GM19238 (cell line): ENCODE data around the gene METRN.

Experiments used
- DNase-seq: peaks from one replicate; pipeline ENCODE4 v3.0.0; 2011; ENCODE audit warnings: low spot score; ENCODE audit not compliant: insufficient read length

Gene METRN

GRCh38 chr16:756428-756827 is 41.5 kb downstream of the METRN start:
- no peak for DNase-seq

- DNase-seq = no peak
These were observed 44.4 kb downstream of the METRN start for GRCh38 chr16:759110-759910.

GRCh38 chr16:760065-760464 is 45.1 kb downstream of the METRN start:
- DNase-seq = no peak

GRCh38 chr16:760545-761343 is 45.8 kb downstream of the METRN start, which contains the start of gene MSLN:
TSS of gene MSLN (plus strand) at chr16:760734. CDS start at chr16:762681, 1,947 bp downstream.
- no peak for DNase-seq

- no peak for DNase-seq
These were observed 47.0 kb downstream of the METRN start for GRCh38 chr16:761625-762513.

- no peak for DNase-seq
These were observed 47.8 kb downstream of the METRN start for GRCh38 chr16:762595-763268.

GRCh38 chr16:763369-764183 is 48.7 kb downstream of the METRN start:
- no peak for DNase-seq

- no peak for DNase-seq
These were observed 49.3 kb downstream of the METRN start for GRCh38 chr16:764184-764750.

- DNase-seq = no peak
These were observed 50.0 kb downstream of the METRN start for GRCh38 chr16:764848-765487.

- no peak for DNase-seq
These were observed 50.6 kb downstream of the METRN start for GRCh38 chr16:765488-765865.

GRCh38 chr16:766008-766819 is 51.3 kb downstream of the METRN start:
- DNase-seq = no peak

GRCh38 chr16:766820-767640 is 52.1 kb downstream of the METRN start:
- no peak for DNase-seq

GRCh38 chr16:767743-768235 is 52.9 kb downstream of the METRN start:
- DNase-seq = no peak

GRCh38 chr16:768428-768827 is 53.5 kb downstream of the METRN start:
- no peak for DNase-seq
